Measurements from ENCODE around the gene OR5AL1. TPM values are rescaled to one million over a fixed set of nuclear protein-coding genes. Genes with fewer than 3 reads are reported as not detected.
"Not testable (repeated sequence)": the region's sequence is repeated elsewhere in the genome, so short reads cannot be mapped to it uniquely, and the experiment has no call there.

The OR5AL1 gene
- total RNA-seq, 2 experiments from 2014 or later: not detected

GRCh38 chr11:56394381-56394780 lies 18.1 kb upstream of the OR5AL1 start:
- no peak overlapping the region for H3K4me3 Mint-ChIP-seq
- POLR2A ChIA-PET: no interaction called here
- CTCF ChIA-PET: no interaction called here

GRCh38 chr11:56396047-56396446 lies 16.4 kb upstream of the OR5AL1 start:
- Mint-ChIP-seq H3K4me3 (no peak overlapping the region), H3K27ac (no peak overlapping the region), H3K27me3 (no peaks in the 10 kb centered on the region), H3K4me1 (ENCODE audit: low read depth) (no peaks in the 10 kb centered on the region), H3K36me3 (ENCODE audit: low read depth) (no peaks in the 10 kb centered on the region), H3K9me3 (peaks cover 9% of the 10 kb centered on the region)
- TF ChIP-seq CTCF (IDR thresholded peaks at IDR 0.05): no peak
- no peak for DNase-seq
- Histone ChIP-seq H3K36me3 (ENCODE audit: insufficient read depth, low read length) (no peaks in the 10 kb centered on the region), H3K27me3 (ENCODE audit: control insufficient read depth in 1 of 2, insufficient read depth in 2 of 2, low read length in 2 of 2) (no peaks in the 10 kb centered on the region), H3K4me1 (ENCODE audit: insufficient read depth, low read length) (no peaks in the 10 kb centered on the region), H3K9me3 (ENCODE audit: control insufficient read depth in 1 of 2, insufficient read depth in 1 of 2, low read length in 2 of 2) (peaks cover 0 to 5% of the 10 kb centered on the region in 2 experiments), H3K27ac (ENCODE audit: low read depth in 1 of 2, low read length in 2 of 2) (no peak overlapping the region), H3K4me3 (ENCODE audit: low read length) (no peak overlapping the region)
- CTCF ChIA-PET: no interaction called here
- ATAC-seq (ENCODE audit: poor library complexity): no peak
- intact Hi-C loops (cut with DNase I, micrococcal nuclease): no loop called here
- POLR2A ChIA-PET: no interaction called here

More at GRCh38 chr11:56394381-56394780, 18.1 kb upstream of the OR5AL1 start:
- intact Hi-C loops (cut with DNase I, micrococcal nuclease): no loop called here
- no peak for TF ChIP-seq CTCF (IDR thresholded peaks at IDR 0.05)
- H3K27me3 Mint-ChIP-seq: no peaks in the 10 kb centered on the region
- DNase-seq (no peak), ATAC-seq (ENCODE audit: poor library complexity) (no peak)
- H3K9me3 Mint-ChIP-seq: peaks cover 9% of the 10 kb centered on the region
- H3K27ac ChIP-seq (ENCODE audit: low read depth in 1 of 2, low read length in 2 of 2): no peak overlapping the region
- no peaks in the 10 kb centered on the region for H3K9me3 ChIP-seq (ENCODE audit: control insufficient read depth in 1 of 2, insufficient read depth in 1 of 2, low read length in 2 of 2)
- H3K27me3 ChIP-seq (ENCODE audit: control insufficient read depth in 1 of 2, insufficient read depth in 2 of 2, low read length in 2 of 2): no peaks in the 10 kb centered on the region
- no peaks in the 10 kb centered on the region for H3K4me1 ChIP-seq (ENCODE audit: insufficient read depth, low read length)
- no peaks in the 10 kb centered on the region for H3K36me3 Mint-ChIP-seq (ENCODE audit: low read depth)
- H3K4me3 ChIP-seq (ENCODE audit: low read length): no peak overlapping the region
- H3K4me1 Mint-ChIP-seq (ENCODE audit: low read depth): no peaks in the 10 kb centered on the region
- H3K36me3 ChIP-seq (ENCODE audit: insufficient read depth, low read length): no peaks in the 10 kb centered on the region
- no peak overlapping the region for H3K27ac Mint-ChIP-seq

GRCh38 chr11:56401858-56402461 lies 10.5 kb upstream of the OR5AL1 start:
- H3K9me3 Mint-ChIP-seq; H3K36me3 Mint-ChIP-seq (ENCODE audit: low read depth); H3K27me3 ChIP-seq (ENCODE audit: control insufficient read depth in 1 of 2, insufficient read depth in 2 of 2, low read length in 2 of 2); H3K4me3 ChIP-seq (ENCODE audit: low read length); H3K27ac ChIP-seq (ENCODE audit: low read depth in 1 of 2, low read length in 2 of 2); H3K4me1 ChIP-seq (ENCODE audit: insufficient read depth, low read length); H3K36me3 ChIP-seq (ENCODE audit: insufficient read depth, low read length); H3K4me1 Mint-ChIP-seq (ENCODE audit: low read depth); H3K27me3 Mint-ChIP-seq; intact Hi-C loops (cut with DNase I, micrococcal nuclease); POLR2A ChIA-PET; ATAC-seq (ENCODE audit: poor library complexity); CTCF ChIA-PET; H3K4me3 Mint-ChIP-seq; H3K27ac Mint-ChIP-seq; DNase-seq: not testable (repeated sequence)
- peaks cover 0 to 17% of the 10 kb centered on the region in 2 experiments for H3K9me3 ChIP-seq (ENCODE audit: control insufficient read depth in 1 of 2, insufficient read depth in 1 of 2, low read length in 2 of 2)

GRCh38 chr11:56404393-56404792 lies 8.1 kb upstream of the OR5AL1 start:
- peaks cover 5% of the 10 kb centered on the region for H3K9me3 Mint-ChIP-seq

More at GRCh38 chr11:56404393-56404792, 8.1 kb upstream of the OR5AL1 start:
- H3K4me1 ChIP-seq (ENCODE audit: insufficient read depth, low read length): no peaks in the 10 kb centered on the region
- CTCF ChIA-PET: no interaction called here
- POLR2A ChIA-PET: no interaction called here
- H3K27ac Mint-ChIP-seq: no peak overlapping the region
- ATAC-seq (ENCODE audit: poor library complexity) (no peak), DNase-seq (no peak)
- no peaks in the 10 kb centered on the region for H3K4me1 Mint-ChIP-seq (ENCODE audit: low read depth)
- no peak overlapping the region for H3K4me3 Mint-ChIP-seq
- H3K36me3 ChIP-seq (ENCODE audit: insufficient read depth, low read length): no peaks in the 10 kb centered on the region
- H3K9me3 ChIP-seq (ENCODE audit: control insufficient read depth in 1 of 2, insufficient read depth in 1 of 2, low read length in 2 of 2): peaks cover 0 to 17% of the 10 kb centered on the region in 2 experiments
- TF ChIP-seq CTCF (IDR thresholded peaks at IDR 0.05): no peak
- intact Hi-C loops (cut with DNase I, micrococcal nuclease): no loop called here
- no peaks in the 10 kb centered on the region for H3K36me3 Mint-ChIP-seq (ENCODE audit: low read depth)
- H3K27me3 Mint-ChIP-seq: no peaks in the 10 kb centered on the region
- no peak overlapping the region for H3K27ac ChIP-seq (ENCODE audit: low read depth in 1 of 2, low read length in 2 of 2)
- H3K4me3 ChIP-seq (ENCODE audit: low read length): no peak overlapping the region
- no peaks in the 10 kb centered on the region for H3K27me3 ChIP-seq (ENCODE audit: control insufficient read depth in 1 of 2, insufficient read depth in 2 of 2, low read length in 2 of 2)
